Endothelial cell of umbilical vein (primary cell): ENCODE results near the gene CD58. TPM values are rescaled to one million over a fixed set of nuclear protein-coding genes. Genes with fewer than 3 reads are reported as not detected.

Experiments
- BruUV-seq: library from RNA; stranded (reverse); fragments of 400-500 nt; replicated peaks from 2 replicates; lab custom pipeline; 2021; lab: Mats Ljungman, UMichigan
- CTCF ChIA-PET: fragments of 300-600, 350-600 bp; sonication (Branson Sonifier 250); formaldehyde crosslinking; loops from one replicate; lab custom pipeline; 2021; ENCODE audit warnings: antibody characterized with exemption, inconsistent platforms; lab: Charles Lee
- POLR2A ChIA-PET: fragments of 300-600, 350-600 bp; sonication (Branson Sonifier 250); formaldehyde crosslinking; loops from one replicate; lab custom pipeline; 2021; ENCODE audit warnings: antibody characterized with exemption, inconsistent platforms; lab: Charles Lee
- DNase-seq: peaks from one replicate; pipeline ENCODE4 v3.0.0-alpha.2; 2011; ENCODE audit warnings: low read depth, low spot score
- FAIRE-seq: peaks from 2 replicates; lab custom pipeline; 2011; peaks lifted over from hg19 to GRCh38; lab: Jason Lieb, UNC
- H2AFZ ChIP-seq: 2 replicates; pipeline ENCODE4 v1.6.0; 2012; ENCODE audit warnings: low read depth, low read length, control low read depth, inconsistent platforms
- H3K27ac ChIP-seq: 2 replicates; pipeline ENCODE4 v1.5.1; 2011; ENCODE audit warnings: low read depth, mild to moderate bottlenecking, control low read depth, low read length, moderate library complexity; ENCODE audit not compliant: insufficient read depth
- H3K27me3 ChIP-seq, 2 experiments: 2 replicates each; pipeline versions ENCODE4 v1.6.0 to v1.6.1; 2011; ENCODE audit warnings: low read length in 2 of 2, mixed read lengths in 1 of 2; ENCODE audit not compliant: control insufficient read depth in 2 of 2, insufficient read depth in 2 of 2
- H3K36me3 ChIP-seq, 2 experiments: 2 replicates in 1 of 2; 3 replicates in 1 of 2; pipeline ENCODE4 v1.5.1; 2011; ENCODE audit warnings: low read length in 2 of 2, mild to moderate bottlenecking in 1 of 2, moderate library complexity in 1 of 2; ENCODE audit not compliant: control insufficient read depth in 2 of 2, insufficient read depth in 2 of 2; ENCODE audit errors: extremely low read depth in 1 of 2
- H3K4me1 ChIP-seq: 3 replicates; pipeline ENCODE4 v1.5.1; 2011; ENCODE audit warnings: mild to moderate bottlenecking, low read length; ENCODE audit not compliant: control insufficient read depth, insufficient read depth; ENCODE audit errors: extremely low read depth
- H3K4me2 ChIP-seq: 2 replicates; pipeline ENCODE4 v1.6.1; 2011; ENCODE audit warnings: low read length, control low read depth, mixed read lengths; ENCODE audit not compliant: insufficient read depth
- H3K4me3 ChIP-seq, 3 experiments: fragments of 200-600 bp in 1 of 3; sonication (generic), shearing (Covaris generic) in 1 of 3; replicated peaks in 1 of 3; 2 replicates each; pipeline ENCODE4 v1.5.1; 2011 to 2016; ENCODE audit warnings: control low read depth in 3 of 3, low read length in 3 of 3, mild to moderate bottlenecking in 2 of 3, inconsistent platforms in 1 of 3, low read depth in 1 of 3, moderate library complexity in 1 of 3; ENCODE audit not compliant: insufficient read depth in 1 of 3
- H3K79me2 ChIP-seq: 2 replicates; pipeline ENCODE4 v1.6.0; 2012; ENCODE audit warnings: low read length, inconsistent platforms; ENCODE audit not compliant: control insufficient read depth, insufficient read depth
- H3K9ac ChIP-seq: replicated peaks from 2 replicates; pipeline ENCODE3; 2011; ENCODE audit warnings: low read length, control low read depth; ENCODE audit not compliant: insufficient read depth; ENCODE audit errors: extremely low read depth
- H3K9me1 ChIP-seq: replicated peaks from 3 replicates; pipeline ENCODE4 v1.6.0; 2011; ENCODE audit warnings: mild to moderate bottlenecking, low read length; ENCODE audit not compliant: control insufficient read depth, insufficient read depth; ENCODE audit errors: extremely low read depth
- H3K9me3 ChIP-seq: replicated peaks from 2 replicates; pipeline ENCODE4 v1.5.1; 2012; ENCODE audit warnings: low read length, inconsistent platforms; ENCODE audit not compliant: control insufficient read depth, insufficient read depth
- H4K20me1 ChIP-seq: replicated peaks from 2 replicates; pipeline ENCODE3; 2011; ENCODE audit warnings: mild to moderate bottlenecking, low read length; ENCODE audit not compliant: control insufficient read depth, insufficient read depth; ENCODE audit errors: extremely low read depth
- EZH2 ChIP-seq: IDR thresholded peaks from 2 replicates; pipeline ENCODE4 v1.6.1; 2012; ENCODE audit warnings: borderline replicate concordance, low read depth, mild to moderate bottlenecking, moderate library complexity, low read length, inconsistent platforms; ENCODE audit not compliant: severe bottlenecking
- FOS ChIP-seq: IDR thresholded peaks from 2 replicates; pipeline ENCODE4 v1.6.1; 2011; ENCODE audit warnings: mild to moderate bottlenecking, low read length, moderate library complexity, borderline replicate concordance; ENCODE audit not compliant: insufficient read depth
- GATA2 ChIP-seq: IDR thresholded peaks from 2 replicates; pipeline ENCODE4 v1.7.0; 2011; ENCODE audit warnings: low read depth, mild to moderate bottlenecking, moderate library complexity, mixed read lengths, low read length; ENCODE audit not compliant: insufficient read length, insufficient read depth
- JUN ChIP-seq: IDR thresholded peaks from 2 replicates; pipeline ENCODE4 v1.6.1; 2011; ENCODE audit warnings: borderline replicate concordance, low read depth; ENCODE audit not compliant: insufficient read length, insufficient read depth
- MYC ChIP-seq: IDR thresholded peaks from one replicate; pipeline ENCODE4 v1.6.1; 2011; ENCODE audit warnings: mild to moderate bottlenecking, low read depth, low read length
- POLR2A ChIP-seq: IDR thresholded peaks from 2 replicates; pipeline ENCODE4 v1.6.1; 2012; ENCODE audit warnings: low read depth, mild to moderate bottlenecking, control low read depth, low read length
- POLR2AphosphoS5 ChIP-seq: IDR thresholded peaks from 2 replicates; pipeline ENCODE4 v1.6.1; 2012; ENCODE audit warnings: low read depth, mild to moderate bottlenecking, control low read depth, low read length, moderate library complexity; ENCODE audit not compliant: insufficient read depth
- dilution Hi-C: fragments of 300-500 bp; cut with MboI; formaldehyde crosslinking; loops from one replicate; pipeline ENCODE4 v1.15.0; 2019; ENCODE audit warnings: low sequenced_read_pairs; ENCODE audit not compliant: extremely low pct_ligation_motif_present
- intact Hi-C: fragments of 100-400 bp; cut with micrococcal nuclease; formaldehyde crosslinking; loops from one replicate; pipeline ENCODE4 v1.10.0; 2022
- polyA plus RNA-seq, 4 experiments: library from polyadenylated mRNA; depleted of rRNA in 3 of 4; stranded (reverse) in 3 of 4; unstranded in 1 of 4; fragments of >200 nt; gene quantifications; 2 replicates each; pipeline versions ENCODE4 v1.2.1 to v1.2.3, GENCODE V29; 2011 to 2012; ENCODE audit warnings: missing spikeins in 1 of 4
- total RNA-seq: library from RNA; stranded (reverse); gene quantifications from 2 replicates; pipeline ENCODE4 v1.2.3, GENCODE V29; 2021
- TF ChIP-seq, protein P1 (sequence below): IDR thresholded peaks from 2 replicates; pipeline ENCODE4 v1.6.1; 2011; ENCODE audit not compliant: insufficient read depth, insufficient read length
- TF ChIP-seq, protein P2 (sequence below), 2 donors: IDR thresholded peaks; 1 replicate in 1 of 2; 2 replicates in 1 of 2; pipeline ENCODE4 v1.5.1; 2011; ENCODE audit warnings: low read length in 2 of 2, mild to moderate bottlenecking in 2 of 2, moderate library complexity in 2 of 2, control low read depth in 1 of 2, inconsistent platforms in 1 of 2, low read depth in 1 of 2; ENCODE audit not compliant: insufficient read depth in 1 of 2; ENCODE audit errors: extremely low read depth in 1 of 2

Gene CD58
- total and polyA plus RNA-seq, 2 donors (not counting 3 experiments of a cell fraction or from before 2014, with no cell fraction given), result 9.8 to 12.7 TPM

DNA sequence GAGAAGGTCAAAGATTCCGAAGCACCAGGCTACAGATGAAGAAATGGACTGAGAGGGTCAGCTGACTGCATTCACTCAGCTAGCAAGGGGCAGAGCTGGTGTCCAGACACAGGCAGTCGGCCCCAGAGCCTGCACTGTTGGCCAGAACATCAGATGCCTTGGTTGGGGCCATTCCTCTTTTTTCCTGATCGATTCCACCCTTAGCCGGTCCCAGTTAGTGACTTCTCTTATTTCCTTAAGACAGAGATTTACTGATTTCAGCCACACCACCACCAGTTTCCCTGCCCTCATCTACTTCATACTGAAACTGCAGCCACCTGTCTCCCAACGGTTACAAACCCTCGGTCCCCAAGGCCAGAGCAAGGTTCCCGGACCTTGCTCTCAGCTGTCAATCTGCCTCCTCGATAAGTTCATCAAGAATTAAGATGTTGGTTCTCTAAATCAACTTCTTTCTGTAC is 11.5 kb downstream of the CD58 start:
- intact Hi-C loops, result no loop called here

More for the DNA sequence above, 11.5 kb downstream of the CD58 start:
- H3K4me2 ChIP-seq, result no peak overlapping the region
- BruUV-seq, result no TSS peak
- no peaks in the 10 kb centered on the region for H3K9me1 ChIP-seq
- no peaks in the 10 kb centered on the region for H3K9me3 ChIP-seq
- H3K9ac ChIP-seq, result no peak overlapping the region
- no peak overlapping the region for H3K4me3 ChIP-seq
- no peak overlapping the region for H2AFZ ChIP-seq
- TF ChIP-seq GATA2 (no peak), JUN (no peak), POLR2AphosphoS5 (no peak), EZH2 (no peak), FOS (no peak), MYC (no peak), POLR2A (no peak)
- TF ChIP-seq, protein P1, sequence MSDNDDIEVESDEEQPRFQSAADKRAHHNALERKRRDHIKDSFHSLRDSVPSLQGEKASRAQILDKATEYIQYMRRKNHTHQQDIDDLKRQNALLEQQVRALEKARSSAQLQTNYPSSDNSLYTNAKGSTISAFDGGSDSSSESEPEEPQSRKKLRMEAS, result no peak
- TF ChIP-seq, protein P2, sequence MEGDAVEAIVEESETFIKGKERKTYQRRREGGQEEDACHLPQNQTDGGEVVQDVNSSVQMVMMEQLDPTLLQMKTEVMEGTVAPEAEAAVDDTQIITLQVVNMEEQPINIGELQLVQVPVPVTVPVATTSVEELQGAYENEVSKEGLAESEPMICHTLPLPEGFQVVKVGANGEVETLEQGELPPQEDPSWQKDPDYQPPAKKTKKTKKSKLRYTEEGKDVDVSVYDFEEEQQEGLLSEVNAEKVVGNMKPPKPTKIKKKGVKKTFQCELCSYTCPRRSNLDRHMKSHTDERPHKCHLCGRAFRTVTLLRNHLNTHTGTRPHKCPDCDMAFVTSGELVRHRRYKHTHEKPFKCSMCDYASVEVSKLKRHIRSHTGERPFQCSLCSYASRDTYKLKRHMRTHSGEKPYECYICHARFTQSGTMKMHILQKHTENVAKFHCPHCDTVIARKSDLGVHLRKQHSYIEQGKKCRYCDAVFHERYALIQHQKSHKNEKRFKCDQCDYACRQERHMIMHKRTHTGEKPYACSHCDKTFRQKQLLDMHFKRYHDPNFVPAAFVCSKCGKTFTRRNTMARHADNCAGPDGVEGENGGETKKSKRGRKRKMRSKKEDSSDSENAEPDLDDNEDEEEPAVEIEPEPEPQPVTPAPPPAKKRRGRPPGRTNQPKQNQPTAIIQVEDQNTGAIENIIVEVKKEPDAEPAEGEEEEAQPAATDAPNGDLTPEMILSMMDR (IDR thresholded peaks at IDR 0.05; ENCODE audit: extremely low read depth in 1 of 2, insufficient read depth in 1 of 2, low read depth in 1 of 2, low read length in 2 of 2), result no peak
- no peak overlapping the region for H3K27ac ChIP-seq
- FAIRE-seq (no peak), DNase-seq (no peak)
- H3K27me3 ChIP-seq, result no peaks in the 10 kb centered on the region
- ChIA-PET CTCF (no interaction called here), POLR2A (no interaction called here)
- no peaks in the 10 kb centered on the region for H3K36me3 ChIP-seq
- dilution Hi-C loops, result no loop called here
- H3K79me2 ChIP-seq, result peaks cover 8% of the 10 kb centered on the region
- no peaks in the 10 kb centered on the region for H3K4me1 ChIP-seq
- H4K20me1 ChIP-seq, result no peaks in the 10 kb centered on the region
